Kidney epithelial cell (primary cell): ENCODE results near the gene KRT1. TPM values are rescaled to one million over a fixed set of nuclear protein-coding genes. Genes with fewer than 3 reads are reported as not detected.

Experiments used
- DNase-seq: peaks from one replicate; pipeline ENCODE4 v3.0.0-alpha.2; 2010; ENCODE audit warnings: low read depth
- H3K27me3 ChIP-seq: 2 replicates; pipeline ENCODE4 v1.6.0; 2011; ENCODE audit warnings: low read length; ENCODE audit not compliant: control insufficient read depth, insufficient read depth
- H3K36me3 ChIP-seq: 2 replicates; pipeline ENCODE4 v1.5.1; 2011; ENCODE audit warnings: low read length; ENCODE audit not compliant: control insufficient read depth, insufficient read depth
- H3K4me3 ChIP-seq: 2 replicates; pipeline ENCODE4 v1.5.1; 2011; ENCODE audit warnings: low read depth, mild to moderate bottlenecking, control low read depth, low read length
- total RNA-seq: library from RNA; depleted of rRNA; stranded (reverse); fragments of >200 nt; gene quantifications from 2 replicates; pipeline ENCODE4 v1.2.3, GENCODE V29; 2015
- TF ChIP-seq, protein P1 (sequence below): IDR thresholded peaks from 2 replicates; pipeline ENCODE4 v1.5.1; 2011; ENCODE audit warnings: mild to moderate bottlenecking, moderate library complexity, low read length, control low read depth, inconsistent platforms; ENCODE audit not compliant: insufficient read depth, poor library complexity, severe bottlenecking

Gene KRT1
- total RNA-seq, 1 donor from 2014 or later: not detected

DNA sequence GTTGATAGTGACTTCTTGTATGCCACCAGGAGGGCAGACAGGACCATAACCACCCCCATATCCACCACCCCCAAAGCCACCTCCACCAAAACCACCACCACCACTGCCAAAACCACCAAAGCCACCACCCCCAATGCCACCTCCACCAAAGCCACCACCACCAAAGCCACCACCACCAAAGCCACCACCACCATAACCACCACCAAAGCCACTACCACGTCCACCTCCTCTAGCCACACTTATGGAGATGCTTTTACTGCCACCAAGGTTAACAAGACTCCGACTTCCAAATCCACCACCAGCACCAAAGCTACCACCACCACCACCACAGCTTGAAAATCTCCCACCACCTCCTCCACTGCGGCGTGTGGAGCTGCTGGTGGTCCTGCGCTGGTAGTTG, 332 bp downstream of the KRT1 start:
- Histone ChIP-seq H3K4me3 (no peak overlapping the region), H3K27me3 (peaks cover 10% of the 10 kb centered on the region), H3K36me3 (no peaks in the 10 kb centered on the region)
- no peak for DNase-seq
- TF ChIP-seq, protein P1, sequence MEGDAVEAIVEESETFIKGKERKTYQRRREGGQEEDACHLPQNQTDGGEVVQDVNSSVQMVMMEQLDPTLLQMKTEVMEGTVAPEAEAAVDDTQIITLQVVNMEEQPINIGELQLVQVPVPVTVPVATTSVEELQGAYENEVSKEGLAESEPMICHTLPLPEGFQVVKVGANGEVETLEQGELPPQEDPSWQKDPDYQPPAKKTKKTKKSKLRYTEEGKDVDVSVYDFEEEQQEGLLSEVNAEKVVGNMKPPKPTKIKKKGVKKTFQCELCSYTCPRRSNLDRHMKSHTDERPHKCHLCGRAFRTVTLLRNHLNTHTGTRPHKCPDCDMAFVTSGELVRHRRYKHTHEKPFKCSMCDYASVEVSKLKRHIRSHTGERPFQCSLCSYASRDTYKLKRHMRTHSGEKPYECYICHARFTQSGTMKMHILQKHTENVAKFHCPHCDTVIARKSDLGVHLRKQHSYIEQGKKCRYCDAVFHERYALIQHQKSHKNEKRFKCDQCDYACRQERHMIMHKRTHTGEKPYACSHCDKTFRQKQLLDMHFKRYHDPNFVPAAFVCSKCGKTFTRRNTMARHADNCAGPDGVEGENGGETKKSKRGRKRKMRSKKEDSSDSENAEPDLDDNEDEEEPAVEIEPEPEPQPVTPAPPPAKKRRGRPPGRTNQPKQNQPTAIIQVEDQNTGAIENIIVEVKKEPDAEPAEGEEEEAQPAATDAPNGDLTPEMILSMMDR: no peak

DNA sequence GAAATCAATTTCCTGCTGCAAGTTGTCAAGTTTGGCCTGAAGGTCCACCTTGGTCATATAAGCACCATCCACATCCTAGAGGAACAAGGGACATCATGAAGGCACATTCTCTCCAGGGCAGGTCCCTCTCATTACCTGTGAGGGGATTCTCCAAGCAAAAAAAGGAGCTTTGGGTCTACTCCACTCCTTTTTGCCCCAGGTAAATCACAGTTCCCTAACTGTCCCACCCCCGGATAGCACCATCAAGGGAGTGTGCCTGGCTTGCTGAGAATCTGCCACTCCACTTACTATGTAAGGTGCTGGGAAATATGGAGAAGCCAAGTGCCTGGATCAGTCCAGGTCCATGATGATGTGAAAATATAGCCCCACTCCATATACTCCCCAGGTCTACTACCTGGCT, 2.5 kb downstream of the KRT1 start:
- peaks cover 10% of the 10 kb centered on the region for H3K27me3 ChIP-seq
- TF ChIP-seq, protein P1: no peak
- no peaks in the 10 kb centered on the region for H3K36me3 ChIP-seq
- H3K4me3 ChIP-seq: no peak overlapping the region
- DNase-seq: no peak

DNA sequence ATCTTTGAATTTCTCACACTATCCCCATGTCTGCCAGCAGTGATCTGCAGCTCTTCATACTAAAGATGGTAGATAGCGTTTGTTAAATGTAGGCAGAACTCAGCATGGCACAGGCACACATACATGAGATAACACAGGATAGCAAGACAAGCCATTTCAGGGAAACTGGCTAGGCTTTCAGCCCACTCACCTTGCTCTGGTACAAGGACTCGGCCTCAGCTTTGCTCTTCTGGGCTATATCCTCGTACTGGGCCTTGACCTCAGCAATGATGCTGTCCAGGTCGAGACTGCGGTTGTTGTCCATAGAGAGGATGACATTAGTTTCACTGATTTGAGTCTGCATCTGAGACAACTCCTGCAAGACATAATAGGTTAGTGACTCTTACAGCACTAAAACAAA, 3.1 kb downstream of the KRT1 start:
- Histone ChIP-seq H3K27me3 (peaks cover 10% of the 10 kb centered on the region), H3K36me3 (no peaks in the 10 kb centered on the region), H3K4me3 (no peak overlapping the region)
- DNase-seq: no peak
- TF ChIP-seq, protein P1: no peak

DNA sequence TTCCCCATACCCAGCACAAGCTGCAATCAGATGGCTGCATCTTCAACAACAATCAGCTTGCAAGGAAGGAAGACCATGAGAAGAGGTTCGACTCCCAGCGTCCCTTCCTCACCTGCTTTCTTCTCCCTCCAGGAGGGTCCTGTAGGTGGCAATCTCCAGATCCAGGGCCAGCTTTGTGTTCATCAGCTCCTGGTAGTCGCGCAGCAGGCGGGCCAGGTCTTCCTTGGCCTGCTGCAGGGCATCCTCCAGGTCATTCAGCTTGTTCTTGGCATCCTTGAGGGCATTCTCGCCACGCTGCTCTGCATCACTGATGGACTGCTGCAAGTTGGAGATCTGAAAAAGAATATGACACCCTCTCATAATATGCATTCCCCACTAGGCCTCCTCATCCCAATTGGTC, 4.0 kb downstream of the KRT1 start:
- Histone ChIP-seq H3K27me3 (peaks cover 3% of the 10 kb centered on the region), H3K4me3 (no peak overlapping the region), H3K36me3 (no peaks in the 10 kb centered on the region)

DNA sequence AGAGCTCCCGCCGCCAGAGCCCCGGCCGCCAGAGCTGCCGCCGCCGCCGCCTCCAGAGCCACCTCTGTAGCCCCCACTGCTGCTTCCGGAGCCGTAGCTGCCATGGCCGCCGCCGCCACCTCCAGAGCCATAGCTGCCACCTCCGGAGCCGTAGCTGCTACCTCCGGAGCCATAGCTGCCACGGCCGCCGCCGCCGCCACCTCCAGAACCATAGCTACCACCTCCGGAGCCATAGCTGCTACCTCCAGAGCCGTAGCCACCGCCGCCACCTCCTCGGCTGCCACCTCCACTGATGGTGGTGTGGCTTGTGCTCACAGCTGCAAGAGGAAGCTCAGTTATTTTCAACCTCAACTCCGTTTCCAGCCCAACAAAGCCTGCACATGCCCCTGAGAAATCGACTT, 4.9 kb downstream of the KRT1 start:
- TF ChIP-seq, protein P1: no peak
- H3K27me3 ChIP-seq: peaks cover 3% of the 10 kb centered on the region
- no peak overlapping the region for H3K4me3 ChIP-seq
- no peaks in the 10 kb centered on the region for H3K36me3 ChIP-seq
- DNase-seq: no peak

More for the DNA sequence above, 4.0 kb downstream of the KRT1 start:
- TF ChIP-seq, protein P1: no peak
- DNase-seq: no peak

DNA sequence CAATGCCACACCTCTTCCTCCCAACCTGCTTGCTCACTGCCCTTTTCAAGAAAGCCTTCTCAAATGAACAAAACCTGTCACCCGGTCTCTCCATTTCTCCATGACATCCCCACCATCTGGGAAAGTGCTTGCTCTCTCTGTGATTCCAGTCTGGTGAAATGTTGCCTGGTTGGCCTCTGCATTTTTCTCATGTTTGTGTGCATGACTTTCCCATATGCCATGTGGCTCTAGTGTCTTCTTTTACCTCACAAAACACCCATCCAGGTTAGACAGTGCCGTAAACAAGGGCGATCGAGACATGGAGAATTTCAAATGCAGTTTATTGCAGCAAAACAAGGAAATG, 5.8 kb downstream of the KRT1 start:
- Histone ChIP-seq H3K36me3 (no peaks in the 10 kb centered on the region), H3K27me3 (no peaks in the 10 kb centered on the region), H3K4me3 (no peak overlapping the region)
- no peak for DNase-seq
- TF ChIP-seq, protein P1: no peak
